Adipose tissue (tissue), 3 donors: ENCODE measurements around the gene BCAR1. TPM values are rescaled to one million over a fixed set of nuclear protein-coding genes. Genes with fewer than 3 reads are reported as not detected.
A peak's percentile ranks its signal among the peaks of the same experiment; 100 is the strongest.

Experiments used
- H3K27ac ChIP-seq: one replicate; pipeline ENCODE4 v1.5.1; 2013; ENCODE audit warnings: low read depth, low read length
- WGBS, 3 donors: extraction: QIAGEN DNeasy Blood & Tissue Kit; methylation state at CpG; one replicate each; pipeline ENCODE4 v1.1.7; 2013; 5-methylcytosine and 5-hydroxymethylcytosine counted together
- polyA plus RNA-seq, 3 donors: library from polyadenylated mRNA; stranded (reverse); fragments of 200-250 nt; gene quantifications; one replicate each; pipeline ENCODE4 v1.2.3, GENCODE V29; 2013
- donor health status: healthy with polysubstance abuse.
- donor health status: Bipolar disorder and iron deficiency.
- donor health status: healthy.

Gene BCAR1
- polyA plus RNA-seq, 3 donors: 28.6 to 64.0 (median 28.7) TPM

GRCh38 chr16:75260851-75261589 lies 9.6 kb upstream of the BCAR1 start:
- no peak overlapping the region for H3K27ac ChIP-seq
- WGBS, 3 donors: 75 to 84% (median 76%) methylated on average over 9 to 10 of the region's 10 CpGs

GRCh38 chr16:75258807-75259141 lies 7.3 kb upstream of the BCAR1 start:
- 76 to 80% (median 77%) methylated on average over 6 of the region's 6 CpGs for WGBS, 3 donors
- H3K27ac ChIP-seq: no peak overlapping the region

GRCh38 chr16:75257886-75258806 lies 6.7 kb upstream of the BCAR1 start:
- no peak overlapping the region for H3K27ac ChIP-seq
- WGBS, 3 donors: 73 to 85% (median 82%) methylated on average over 21 of the region's 21 CpGs

DNA sequence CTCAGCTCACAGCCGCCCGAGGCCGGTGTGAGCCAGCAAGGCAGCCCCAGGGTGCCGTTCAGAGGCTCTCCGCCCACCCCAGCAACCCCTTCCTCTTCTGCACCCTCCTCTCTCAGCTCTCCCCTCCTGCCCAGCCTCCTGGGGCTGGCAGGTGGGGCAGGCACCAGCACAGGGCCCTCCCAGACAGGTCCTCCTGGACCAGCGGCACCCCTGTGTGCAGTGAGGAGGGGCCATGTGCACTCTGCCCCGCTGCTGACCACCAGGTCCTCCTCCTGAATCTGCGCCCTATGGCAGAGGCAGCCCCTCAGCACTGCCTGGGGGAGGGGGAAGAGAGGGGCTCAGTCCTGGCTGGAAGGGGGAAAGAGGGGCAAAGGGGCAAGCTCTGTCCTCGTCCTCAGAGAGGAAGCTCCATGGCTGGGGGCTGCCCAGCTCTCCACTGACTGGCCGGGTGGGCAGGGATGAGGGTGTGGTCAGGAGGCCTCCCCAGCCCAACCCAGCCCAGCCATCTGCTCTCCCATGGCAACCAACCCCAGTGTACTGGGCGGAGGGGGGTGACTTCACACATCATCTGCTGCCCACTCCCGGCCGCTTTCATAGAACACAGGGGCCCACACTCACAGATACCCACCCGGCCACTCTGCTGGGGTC lies 5.4 kb upstream of the BCAR1 start:
- 47 to 65% (median 55%) methylated on average over 12 to 14 of the region's 14 CpGs for WGBS, 3 donors
- H3K27ac ChIP-seq: peak overlapping the region; percentile 12

GRCh38 chr16:75256059-75256571 lies 4.7 kb upstream of the BCAR1 start:
- 56 to 73% (median 66%) methylated on average over 12 of the region's 12 CpGs for WGBS, 3 donors

GRCh38 chr16:75254359-75254837 lies 3.0 kb upstream of the BCAR1 start:
- no peak overlapping the region for H3K27ac ChIP-seq
- WGBS, 3 donors: 54 to 78% (median 64%) methylated on average over 5 of the region's 5 CpGs

More at GRCh38 chr16:75256059-75256571, 4.7 kb upstream of the BCAR1 start:
- H3K27ac ChIP-seq: no peak overlapping the region

DNA sequence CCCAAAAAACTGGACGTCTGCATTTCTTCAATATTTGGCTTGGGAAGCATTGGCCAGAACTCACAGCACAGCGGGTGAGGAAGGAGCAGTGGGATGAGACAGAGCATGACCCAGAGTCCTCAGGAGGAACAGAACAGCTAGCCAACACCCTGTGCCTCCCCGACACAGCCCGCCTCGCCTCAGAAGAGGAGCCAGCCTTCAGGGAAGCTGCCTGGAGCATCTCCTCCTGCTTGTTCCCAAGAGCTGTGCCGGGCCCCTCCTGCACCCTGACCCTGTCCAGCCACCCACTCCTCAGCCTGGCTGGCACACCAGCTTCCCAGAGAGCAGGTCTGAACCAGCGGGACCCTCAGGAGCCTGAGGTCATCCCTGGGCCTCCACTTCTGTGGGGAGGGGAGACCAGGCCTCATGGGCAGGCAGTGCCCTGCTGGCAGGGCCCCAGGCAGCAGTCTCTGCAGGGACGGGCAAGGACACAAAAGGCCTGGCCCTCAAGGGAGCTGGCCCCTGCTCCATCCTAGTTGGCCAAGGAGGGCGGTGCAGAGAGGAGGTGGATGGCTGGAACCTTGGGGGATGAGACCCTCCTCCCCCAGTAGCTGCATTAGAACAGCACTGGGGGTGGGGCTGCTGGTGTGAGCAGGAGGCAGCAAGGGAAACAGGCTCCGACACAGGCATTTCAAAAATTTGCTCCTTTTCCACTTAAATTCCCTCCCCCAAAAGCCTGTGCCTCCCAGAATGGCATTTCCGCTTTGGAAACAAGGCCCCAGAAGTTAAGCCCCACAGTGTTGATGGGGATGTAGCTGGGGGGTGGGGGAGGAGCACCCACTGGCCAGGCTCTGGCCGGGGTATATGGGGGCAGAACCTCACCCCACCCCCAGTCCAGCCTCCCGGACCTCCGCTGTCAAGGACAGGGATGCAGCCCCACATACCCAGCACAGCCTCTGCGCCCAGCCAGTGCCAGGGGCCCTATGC lies 1.8 kb upstream of the BCAR1 start:
- 56 to 72% (median 57%) methylated on average over 15 of the region's 15 CpGs for WGBS, 3 donors
- H3K27ac ChIP-seq: no peak overlapping the region

GRCh38 chr16:75252049-75252864 lies 833 bp upstream of the BCAR1 start:
- WGBS, 3 donors: 62 to 64% (median 62%) methylated on average over 24 of the region's 24 CpGs
- peak overlapping the region; percentile 25 for H3K27ac ChIP-seq

- peak overlapping the region; percentile 44 for H3K27ac ChIP-seq
- WGBS, 3 donors: 1 to 2% (median 1%) methylated on average over 39 to 59 of the region's 59 CpGs
Measured at GRCh38 chr16:75250809-75251279, 580 bp downstream of the BCAR1 start.

DNA sequence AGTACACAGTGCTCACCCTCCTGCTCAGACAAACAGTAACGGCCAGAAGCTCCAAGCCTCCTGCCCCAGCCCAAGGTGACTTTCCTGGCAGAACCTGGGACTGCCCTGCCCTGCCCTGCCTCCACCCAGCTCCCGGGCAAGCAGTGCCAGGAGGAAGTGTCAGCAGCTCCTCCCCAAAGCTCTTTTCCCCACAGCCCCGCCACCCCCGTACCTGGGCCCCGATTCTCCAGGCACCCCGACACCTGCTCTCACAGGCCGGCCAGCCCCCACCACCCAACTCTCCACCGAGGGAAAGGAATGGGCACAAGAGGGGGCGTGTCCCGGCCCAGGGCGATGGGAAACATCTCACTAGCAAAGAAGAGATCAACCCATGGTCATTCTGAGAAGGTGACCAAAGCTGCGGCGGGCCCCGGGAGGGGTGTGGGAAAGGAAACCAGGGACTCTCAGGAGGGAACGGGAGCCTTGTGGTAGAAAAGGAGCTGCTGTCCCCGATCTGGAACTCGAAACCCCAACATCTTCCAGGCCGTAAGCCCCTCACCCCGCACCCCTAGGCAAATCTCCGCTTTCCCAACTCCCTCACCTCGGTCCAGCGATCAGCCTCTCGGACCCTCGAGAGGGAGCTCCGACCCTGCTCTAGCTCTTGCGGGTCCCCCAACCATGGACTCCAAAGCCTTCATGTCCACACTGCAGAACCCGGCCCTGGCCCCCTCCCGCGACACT lies 1.2 kb downstream of the BCAR1 start:
- 3 to 8% (median 5%) methylated on average over 29 of the region's 29 CpGs for WGBS, 3 donors
- H3K27ac ChIP-seq: no peak overlapping the region

GRCh38 chr16:75249441-75249840 lies 2.0 kb downstream of the BCAR1 start:
- 65 to 74% (median 74%) methylated on average over 5 of the region's 5 CpGs for WGBS, 3 donors

GRCh38 chr16:75248536-75249380 lies 2.7 kb downstream of the BCAR1 start:
- 61 to 70% (median 61%) methylated on average over 17 of the region's 17 CpGs for WGBS, 3 donors
- peak overlapping the region; percentile 22 for H3K27ac ChIP-seq

More at GRCh38 chr16:75249441-75249840, 2.0 kb downstream of the BCAR1 start:
- no peak overlapping the region for H3K27ac ChIP-seq

- WGBS, 3 donors: 49 to 57% (median 52%) methylated on average over 13 of the region's 13 CpGs
- H3K27ac ChIP-seq: peak overlapping the region; percentile 22
Measured at GRCh38 chr16:75248142-75248535, 3.3 kb downstream of the BCAR1 start.

GRCh38 chr16:75247249-75247648 lies 4.2 kb downstream of the BCAR1 start:
- WGBS, 3 donors: 78 to 81% (median 79%) methylated on average over 13 of the region's 13 CpGs
- H3K27ac ChIP-seq: no peak overlapping the region

- 78 to 90% (median 89%) methylated on average over 12 of the region's 12 CpGs for WGBS, 3 donors
Measured at GRCh38 chr16:75246504-75247205, 4.8 kb downstream of the BCAR1 start.

More at GRCh38 chr16:75246504-75247205, 4.8 kb downstream of the BCAR1 start:
- H3K27ac ChIP-seq: no peak overlapping the region
